GM12878 (cell line): ENCODE results near the gene VPS13C. TPM values are rescaled to one million over a fixed set of nuclear protein-coding genes. Genes with fewer than 3 reads are reported as not detected.

Source experiments
- ATAC-seq: fragments of 200-7000 bp; cut with Tn5 transposase; 3 replicates; pipeline ENCODE4 v1.9.1; 2020; ENCODE audit warnings: mild to moderate bottlenecking, moderate library complexity
- BruUV-seq: library from RNA; stranded (reverse); fragments of 400-500 nt; replicated peaks from 2 replicates; lab custom pipeline; 2021; lab: Mats Ljungman, UMichigan
- CTCF ChIA-PET: fragments of 300-600 bp; sonication (Branson Sonifier 250); formaldehyde crosslinking; extraction: SDS; loops from one replicate; lab custom pipeline; 2021; ENCODE audit warnings: inconsistent platforms; lab: Yijun Ruan, JAX
- POLR2A ChIA-PET: fragments of 350-600 bp; formaldehyde crosslinking; extraction: SDS; loops from one replicate; lab custom pipeline; 2021; ENCODE audit warnings: inconsistent platforms; lab: Charles Lee
- RAD21 ChIA-PET: fragments of 300-600 bp; sonication (Branson Sonifier 250); formaldehyde crosslinking; loops from one replicate; lab custom pipeline; 2023; ENCODE audit warnings: antibody characterized with exemption; ENCODE audit not compliant: unreplicated experiment; lab: Charles Lee
- SMC1A ChIA-PET: fragments of 300-600 bp; sonication (Branson Sonifier 250); formaldehyde crosslinking; loops from one replicate; lab custom pipeline; 2023; ENCODE audit not compliant: unreplicated experiment, uncharacterized antibody; lab: Charles Lee
- DNase-seq: peaks from one replicate; pipeline ENCODE4 v3.0.0-alpha.2; 2011; ENCODE audit warnings: low read depth, low spot score
- FAIRE-seq: peaks from 3 replicates; lab custom pipeline; 2011; peaks lifted over from hg19 to GRCh38; lab: Jason Lieb, UNC
- H2AFZ ChIP-seq: 2 replicates; pipeline ENCODE4 v1.6.0; 2011; ENCODE audit warnings: low read depth, low read length, control low read depth; ENCODE audit not compliant: control insufficient read depth
- H3K27ac ChIP-seq: 2 replicates; pipeline ENCODE4 v1.5.1; 2011; ENCODE audit warnings: control low read depth; ENCODE audit not compliant: control insufficient read depth, insufficient read depth
- H3K27me3 ChIP-seq, 2 experiments: replicated peaks in 1 of 2; 2 replicates each; pipeline versions ENCODE4 v1.6.0 to v1.6.1; 2011; ENCODE audit warnings: low read length in 1 of 2; ENCODE audit not compliant: control insufficient read depth in 2 of 2, insufficient read depth in 2 of 2
- H3K36me3 ChIP-seq, 2 experiments: 2 replicates each; pipeline ENCODE4 v1.5.1; 2011; ENCODE audit warnings: low read length in 1 of 2; ENCODE audit not compliant: control insufficient read depth in 2 of 2, insufficient read depth in 2 of 2
- H3K4me1 ChIP-seq: 2 replicates; pipeline ENCODE4 v1.6.1; 2011; ENCODE audit warnings: mild to moderate bottlenecking, low read length, moderate library complexity, mixed read lengths; ENCODE audit not compliant: control insufficient read depth, insufficient read depth
- H3K4me2 ChIP-seq: 2 replicates; pipeline ENCODE4 v1.6.0; 2011; ENCODE audit warnings: control low read depth; ENCODE audit not compliant: control insufficient read depth, insufficient read depth
- H3K4me3 ChIP-seq: fragments of 200-600 bp; sonication (generic); 2 replicates; pipeline ENCODE4 v1.5.1; 2016
- H3K79me2 ChIP-seq: 2 replicates; pipeline ENCODE4 v1.6.0; 2011; ENCODE audit warnings: low read length; ENCODE audit not compliant: control insufficient read depth, insufficient read depth
- H3K9ac ChIP-seq: 2 replicates; pipeline ENCODE4 v1.8.0; 2011; ENCODE audit warnings: low read length, control low read depth, mixed read lengths; ENCODE audit not compliant: control insufficient read depth, insufficient read depth
- H3K9me3 ChIP-seq: replicated peaks from 3 replicates; pipeline ENCODE4 v1.5.1; 2011; ENCODE audit warnings: mild to moderate bottlenecking, low read length; ENCODE audit not compliant: control insufficient read depth, insufficient read depth
- H4K20me1 ChIP-seq: 2 replicates; pipeline ENCODE4 v1.6.0; 2011; ENCODE audit not compliant: control insufficient read depth, insufficient read depth
- EP300 ChIP-seq, 2 experiments: fragments of 150-350 bp in 1 of 2; IDR thresholded peaks; 2 replicates each; pipeline ENCODE4 v1.6.1; 2011 to 2012; ENCODE audit warnings: low read depth in 2 of 2, low read length in 2 of 2, borderline replicate concordance in 1 of 2, improper control_type of control experiment in 1 of 2, inconsistent platforms in 1 of 2; ENCODE audit not compliant: control insufficient read depth in 1 of 2
- GATAD2B ChIP-seq: fragments of 450-650 bp; conservative IDR thresholded peaks from 2 replicates; pipeline ENCODE4 v1.6.1; 2017; ENCODE audit warnings: low read depth, mild to moderate bottlenecking, moderate library complexity
- HCFC1 ChIP-seq: fragments of 150-350 bp; IDR thresholded peaks from 2 replicates; pipeline ENCODE4 v1.6.1; 2014; ENCODE audit warnings: low read length
- KLF5 ChIP-seq: fragments of 450-650 bp; IDR thresholded peaks from 2 replicates; pipeline ENCODE4 v1.6.1; 2014; ENCODE audit warnings: mild to moderate bottlenecking; ENCODE audit not compliant: partially characterized antibody
- NFXL1 ChIP-seq: fragments of 450-650 bp; IDR thresholded peaks from 2 replicates; pipeline ENCODE4 v1.6.1; 2017; ENCODE audit warnings: antibody characterized with exemption, mild to moderate bottlenecking, borderline replicate concordance
- NR2C2 ChIP-seq: IDR thresholded peaks from 2 replicates; pipeline ENCODE4 v1.6.1; 2011; ENCODE audit warnings: borderline replicate concordance, low read depth; ENCODE audit not compliant: control insufficient read depth, insufficient read length
- SMARCA5 ChIP-seq: fragments of 450-650 bp; IDR thresholded peaks from 2 replicates; pipeline ENCODE4 v1.6.1; 2017; ENCODE audit warnings: mild to moderate bottlenecking
- TARDBP ChIP-seq: IDR thresholded peaks from 2 replicates; pipeline ENCODE4 v1.6.1; 2016; ENCODE audit warnings: borderline replicate concordance
- TCF12 ChIP-seq: IDR thresholded peaks from 2 replicates; pipeline ENCODE4 v1.6.1; 2011; ENCODE audit warnings: low read depth, mild to moderate bottlenecking, low read length
- ZNF207 ChIP-seq: fragments of 450-650 bp; IDR thresholded peaks from 2 replicates; pipeline ENCODE4 v1.6.1; 2014; ENCODE audit warnings: antibody characterized with exemption, mild to moderate bottlenecking, borderline replicate concordance
- ZNF384 ChIP-seq: IDR thresholded peaks from 2 replicates; pipeline ENCODE4 v1.6.1; 2012; ENCODE audit warnings: low read depth, mild to moderate bottlenecking, low read length, improper control_type of control experiment, borderline replicate concordance
- WGBS: methylation state at CpG from one replicate; pipeline ENCODE4 v1.1.6; 2016; ENCODE audit warnings: low lambda C conversion rate; ENCODE audit not compliant: insufficient replicate concordance, insufficient coverage; ENCODE audit errors: missing lambda C conversion rate; 5-methylcytosine and 5-hydroxymethylcytosine counted together
- in situ Hi-C: fragments of 300-500 bp; cut with MboI; formaldehyde crosslinking; loops from 9 replicates; pipeline ENCODE4 v1.14.3; 2018; ENCODE audit warnings: mixed read lengths
- intact Hi-C: fragments of 100-400 bp; cut with micrococcal nuclease; formaldehyde crosslinking; loops from one replicate; pipeline ENCODE4 v1.14.2; 2022; ENCODE audit not compliant: unreplicated experiment
- polyA plus RNA-seq, 11 experiments: library from polyadenylated mRNA; depleted of rRNA in 4 of 11; unstranded in 6 of 11; stranded (reverse) in 5 of 11; fragments of >200 nt; fragmentation: Nextera tagmentation in 4 of 11; fragmentation: Illumina TruSeq in 1 of 11; extraction: Ambion mirVana in 4 of 11; extraction: Trizol in 1 of 11; gene quantifications; 1 replicate in 1 of 11; 2 replicates in 10 of 11; pipeline versions ENCODE4 v1.2.1 to v1.2.3, GENCODE V29; 2011 to 2016; ENCODE audit warnings: inconsistent platforms in 2 of 11, missing spikeins in 2 of 11, low read depth in 1 of 11
- total RNA-seq, 4 experiments: library from RNA; depleted of rRNA in 3 of 4; stranded (reverse); fragments of >200 nt in 3 of 4; fragmentation: Illumina TruSeq in 1 of 4; extraction: Trizol in 1 of 4; gene quantifications; 2 replicates each; pipeline versions ENCODE4 v1.2.1 to v1.2.3, GENCODE V29; 2013 to 2021
- TF ChIP-seq, protein P1 (sequence below): IDR thresholded peaks from 2 replicates; pipeline ENCODE4 v1.6.1; 2012; ENCODE audit warnings: improper control_type of control experiment, low read depth, low read length; ENCODE audit not compliant: insufficient replicate concordance

VPS13C gene
- total and polyA plus RNA-seq, 10 of the 15 experiments (the other 5 are each of a cell fraction or from before 2014, with no cell fraction given) = 9.3 to 53.1 (median 31.8) TPM

DNA sequence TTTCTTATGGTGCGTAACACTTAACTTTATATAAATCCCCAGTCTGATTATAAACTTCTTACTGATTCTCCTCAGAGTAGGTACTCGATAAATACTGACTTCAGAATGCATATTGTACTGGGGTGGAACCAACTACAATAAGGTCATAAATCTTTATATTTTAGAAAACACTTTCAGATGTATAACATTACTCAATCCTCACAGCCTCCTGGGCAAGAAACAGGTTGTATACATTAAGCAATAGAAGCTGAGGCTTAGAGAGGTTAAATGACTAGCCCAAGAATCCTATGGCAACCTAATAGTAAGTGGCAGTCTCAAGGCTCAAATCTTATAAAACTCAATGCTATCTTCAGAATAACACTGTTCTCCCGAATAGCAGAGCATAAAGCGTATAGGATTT, 9.1 kb downstream of the VPS13C start:
- POLR2A ChIA-PET = interaction anchor here (0.7 to 1.5 kb wide), 3 partner anchors 8 to 36 kb away, joined by 3 to 7 read pairs (median 4); no protein-coding TSS in a partner anchor

DNA sequence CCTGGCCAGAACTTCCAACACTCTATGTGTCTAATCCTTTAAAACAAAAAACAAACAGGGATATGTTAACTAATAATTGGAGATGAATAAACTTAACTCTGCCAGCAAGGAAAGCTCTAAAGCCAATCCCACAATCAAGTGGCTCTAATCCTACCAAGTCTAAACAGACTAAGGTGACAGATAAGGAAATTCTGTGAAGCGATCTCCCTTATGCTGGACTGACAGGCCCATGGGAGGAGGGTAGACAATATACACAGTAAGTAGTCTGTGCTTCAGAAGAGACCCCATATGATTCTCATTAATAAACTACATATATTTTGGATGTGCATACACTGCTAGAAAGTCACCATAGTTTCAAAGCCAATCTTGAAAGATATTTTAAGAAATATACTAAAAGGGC, 10.1 kb downstream of the VPS13C start:
- no peaks in the 10 kb centered on the region for H3K9me3 ChIP-seq
- POLR2A ChIA-PET = interaction anchor here (1.5 kb wide), 1 partner anchor 9 kb away, joined by 3 read pairs; no protein-coding TSS in a partner anchor
- H3K4me2 ChIP-seq = no peak overlapping the region
- FAIRE-seq = no peak
- SMC1A ChIA-PET = interaction anchor here (1.1 to 1.6 kb wide), 2 partner anchors 10 to 54 kb away, joined by 3 read pairs; partner anchors contain the start of gene VPS13C
- no TSS peak for BruUV-seq
- no peak overlapping the region for H3K4me3 ChIP-seq
- DNase-seq = no peak
- no peaks in the 10 kb centered on the region for H4K20me1 ChIP-seq
- no peak overlapping the region for H2AFZ ChIP-seq
- RAD21 ChIA-PET = no interaction called here
- H3K79me2 ChIP-seq = peaks cover 42% of the 10 kb centered on the region
- intact Hi-C loops (no loop called here), in situ Hi-C loops (no loop called here)
- H3K36me3 ChIP-seq = no peaks in the 10 kb centered on the region
- H3K9ac ChIP-seq = no peak overlapping the region
- CTCF ChIA-PET = interaction anchor here (1.3 kb wide), 1 partner anchor 9 kb away, joined by 4 read pairs; no protein-coding TSS in a partner anchor
- peaks cover 15% of the 10 kb centered on the region for H3K4me1 ChIP-seq
- no peaks in the 10 kb centered on the region for H3K27me3 ChIP-seq
- no peak overlapping the region for H3K27ac ChIP-seq
- no peak for ATAC-seq
- 100% methylated on average over 1 of the region's 1 CpG for WGBS
- no peak for TF ChIP-seq TARDBP
- no peak for TF ChIP-seq GATAD2B
- TF ChIP-seq, protein P1, sequence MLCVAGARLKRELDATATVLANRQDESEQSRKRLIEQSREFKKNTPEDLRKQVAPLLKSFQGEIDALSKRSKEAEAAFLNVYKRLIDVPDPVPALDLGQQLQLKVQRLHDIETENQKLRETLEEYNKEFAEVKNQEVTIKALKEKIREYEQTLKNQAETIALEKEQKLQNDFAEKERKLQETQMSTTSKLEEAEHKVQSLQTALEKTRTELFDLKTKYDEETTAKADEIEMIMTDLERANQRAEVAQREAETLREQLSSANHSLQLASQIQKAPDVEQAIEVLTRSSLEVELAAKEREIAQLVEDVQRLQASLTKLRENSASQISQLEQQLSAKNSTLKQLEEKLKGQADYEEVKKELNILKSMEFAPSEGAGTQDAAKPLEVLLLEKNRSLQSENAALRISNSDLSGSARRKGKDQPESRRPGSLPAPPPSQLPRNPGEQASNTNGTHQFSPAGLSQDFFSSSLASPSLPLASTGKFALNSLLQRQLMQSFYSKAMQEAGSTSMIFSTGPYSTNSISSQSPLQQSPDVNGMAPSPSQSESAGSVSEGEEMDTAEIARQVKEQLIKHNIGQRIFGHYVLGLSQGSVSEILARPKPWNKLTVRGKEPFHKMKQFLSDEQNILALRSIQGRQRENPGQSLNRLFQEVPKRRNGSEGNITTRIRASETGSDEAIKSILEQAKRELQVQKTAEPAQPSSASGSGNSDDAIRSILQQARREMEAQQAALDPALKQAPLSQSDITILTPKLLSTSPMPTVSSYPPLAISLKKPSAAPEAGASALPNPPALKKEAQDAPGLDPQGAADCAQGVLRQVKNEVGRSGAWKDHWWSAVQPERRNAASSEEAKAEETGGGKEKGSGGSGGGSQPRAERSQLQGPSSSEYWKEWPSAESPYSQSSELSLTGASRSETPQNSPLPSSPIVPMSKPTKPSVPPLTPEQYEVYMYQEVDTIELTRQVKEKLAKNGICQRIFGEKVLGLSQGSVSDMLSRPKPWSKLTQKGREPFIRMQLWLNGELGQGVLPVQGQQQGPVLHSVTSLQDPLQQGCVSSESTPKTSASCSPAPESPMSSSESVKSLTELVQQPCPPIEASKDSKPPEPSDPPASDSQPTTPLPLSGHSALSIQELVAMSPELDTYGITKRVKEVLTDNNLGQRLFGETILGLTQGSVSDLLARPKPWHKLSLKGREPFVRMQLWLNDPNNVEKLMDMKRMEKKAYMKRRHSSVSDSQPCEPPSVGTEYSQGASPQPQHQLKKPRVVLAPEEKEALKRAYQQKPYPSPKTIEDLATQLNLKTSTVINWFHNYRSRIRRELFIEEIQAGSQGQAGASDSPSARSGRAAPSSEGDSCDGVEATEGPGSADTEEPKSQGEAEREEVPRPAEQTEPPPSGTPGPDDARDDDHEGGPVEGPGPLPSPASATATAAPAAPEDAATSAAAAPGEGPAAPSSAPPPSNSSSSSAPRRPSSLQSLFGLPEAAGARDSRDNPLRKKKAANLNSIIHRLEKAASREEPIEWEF = no peak
- no peak for TF ChIP-seq SMARCA5
- no peak for TF ChIP-seq TCF12
- TF ChIP-seq NR2C2 = no peak
- TF ChIP-seq EP300 (IDR thresholded peaks at IDR 0.05; ENCODE audit: borderline replicate concordance in 1 of 2, control insufficient read depth in 1 of 2, low read depth in 2 of 2, low read length in 2 of 2) = no peak
- TF ChIP-seq NFXL1 = no peak
- TF ChIP-seq ZNF207 = no peak
- no peak for TF ChIP-seq ZNF384

More for the DNA sequence above, 9.1 kb downstream of the VPS13C start:
- 99% methylated on average over 4 of the region's 4 CpGs for WGBS
- H3K4me2 ChIP-seq = no peak overlapping the region
- ATAC-seq = no peak
- no peak overlapping the region for H3K4me3 ChIP-seq
- in situ Hi-C loops = no loop called here
- TF ChIP-seq KLF5 = no peak
- no peak for TF ChIP-seq GATAD2B
- TF ChIP-seq HCFC1 = no peak
- no peaks in the 10 kb centered on the region for H3K36me3 ChIP-seq
- H3K4me1 ChIP-seq = peaks cover 12% of the 10 kb centered on the region
- no peaks in the 10 kb centered on the region for H3K9me3 ChIP-seq
- peaks cover 37% of the 10 kb centered on the region for H3K79me2 ChIP-seq
- ChIA-PET SMC1A (interaction anchor here (0.9 to 1.6 kb wide), 3 partner anchors 9 to 55 kb away, joined by 3 read pairs; partner anchors contain the start of gene VPS13C), RAD21 (no interaction called here), CTCF (interaction anchor here (0.7 to 1.5 kb wide), 2 partner anchors 9 to 53 kb away, joined by 3 to 6 read pairs; partner anchors contain the start of gene VPS13C)
- no peak overlapping the region for H3K9ac ChIP-seq
- no peak for DNase-seq
- no peak overlapping the region for H2AFZ ChIP-seq
- H3K27me3 ChIP-seq = no peaks in the 10 kb centered on the region
- intact Hi-C loops = no loop called here
- FAIRE-seq = no peak
- no TSS peak for BruUV-seq
- H3K27ac ChIP-seq = no peak overlapping the region
- H4K20me1 ChIP-seq = no peaks in the 10 kb centered on the region
